Stimulated activated CD4-positive, alpha-beta T cell treated with anti-CD3 and anti-CD28 coated beads, Interleukin-15, amount 100 ng/mL, for 48 hours (primary cell): ENCODE data around the gene NGB.

Experiments
- DNase-seq, 2 donors: peaks; one replicate each; pipeline ENCODE4 v3.0.0-alpha.2; 2020; ENCODE audit warnings: low read depth in 2 of 2

NGB gene

GRCh38 chr14:77231721-77232120, 39.3 kb downstream of the NGB start:
- DNase-seq = no peak

- DNase-seq = no peak
These were observed 40.1 kb downstream of the NGB start for GRCh38 chr14:77230914-77231313.

- no peak for DNase-seq
These were observed 43.0 kb downstream of the NGB start for GRCh38 chr14:77228056-77228455.

- no peak for DNase-seq
These were observed 45.0 kb downstream of the NGB start for GRCh38 chr14:77225892-77226557.

GRCh38 chr14:77225254-77225653, 45.8 kb downstream of the NGB start:
- DNase-seq = no peak

- DNase-seq = no peak
These were observed 46.8 kb downstream of the NGB start for GRCh38 chr14:77224212-77224611.

GRCh38 chr14:77222546-77223225, 48.3 kb downstream of the NGB start:
- no peak for DNase-seq

- DNase-seq = no peak
These were observed 49.6 kb downstream of the NGB start for GRCh38 chr14:77221241-77221871.

- no peak for DNase-seq
These were observed 50.6 kb downstream of the NGB start for GRCh38 chr14:77220246-77221017.

GRCh38 chr14:77219591-77219990, 51.4 kb downstream of the NGB start:
- DNase-seq = no peak

- no peak for DNase-seq
These were observed 53.5 kb downstream of the NGB start for GRCh38 chr14:77217551-77217950.
